Caco-2 (cell line): ENCODE results near the gene C17orf113. TPM values are rescaled to one million over a fixed set of nuclear protein-coding genes. Genes with fewer than 3 reads are reported as not detected.

ENCODE experiments used
- BruUV-seq: library from RNA; stranded (reverse); fragments of 400-500 nt; replicated peaks from 2 replicates; lab custom pipeline; 2021; lab: Mats Ljungman, UMichigan
- CTCF ChIA-PET: fragments of 300-600 bp; sonication (Branson Sonifier 250); formaldehyde crosslinking; loops from one replicate; lab custom pipeline; 2022; ENCODE audit warnings: antibody characterized with exemption; lab: Charles Lee
- POLR2A ChIA-PET: fragments of 300-600 bp; sonication (Branson Sonifier 250); formaldehyde crosslinking; loops from one replicate; lab custom pipeline; 2022; ENCODE audit warnings: antibody characterized with exemption; lab: Charles Lee
- DNase-seq, 2 experiments: peaks; one replicate each; pipeline versions ENCODE4 v3.0.0 to v3.0.0-alpha.2; 2020 to 2022
- H3K27me3 ChIP-seq: replicated peaks from 2 replicates; pipeline ENCODE4 v1.6.0; 2011; ENCODE audit warnings: low read length; ENCODE audit not compliant: control insufficient read depth, insufficient read depth
- H3K36me3 ChIP-seq: 2 replicates; pipeline ENCODE4 v1.5.1; 2011; ENCODE audit warnings: low read length; ENCODE audit not compliant: control insufficient read depth, insufficient read depth
- H3K4me1 ChIP-seq: fragments of 250-450 bp; sonication (Bioruptor Pico); 2 replicates; pipeline ENCODE4 v1.5.1; 2020; ENCODE audit warnings: mild to moderate bottlenecking
- H3K4me3 ChIP-seq: 2 replicates; pipeline ENCODE4 v1.5.1; 2011; ENCODE audit warnings: low read depth, mild to moderate bottlenecking, control low read depth, low read length
- H3K9me3 ChIP-seq: fragments of 250-450 bp; sonication (Bioruptor Pico); 2 replicates; pipeline ENCODE4 v1.5.1; 2020; ENCODE audit warnings: mild to moderate bottlenecking, moderate library complexity
- H3K27ac Mint-ChIP-seq: one replicate; pipeline ENCODE4 v1.8.0; 2022; ENCODE audit warnings: mixed read lengths; ENCODE audit not compliant: unreplicated experiment
- H3K27me3 Mint-ChIP-seq: one replicate; pipeline ENCODE4 v1.8.0; 2022; ENCODE audit warnings: mixed read lengths; ENCODE audit not compliant: insufficient read depth, unreplicated experiment
- H3K36me3 Mint-ChIP-seq: one replicate; pipeline ENCODE4 v1.8.0; 2022; ENCODE audit warnings: mild to moderate bottlenecking, mixed read lengths; ENCODE audit not compliant: insufficient read depth, unreplicated experiment
- H3K4me1 Mint-ChIP-seq: one replicate; pipeline ENCODE4 v1.8.0; 2022; ENCODE audit warnings: low read depth, mixed read lengths; ENCODE audit not compliant: unreplicated experiment
- H3K4me3 Mint-ChIP-seq: one replicate; pipeline ENCODE4 v1.8.0; 2022; ENCODE audit warnings: mild to moderate bottlenecking, moderate library complexity, mixed read lengths; ENCODE audit not compliant: unreplicated experiment
- H3K9me3 Mint-ChIP-seq: one replicate; pipeline ENCODE4 v1.8.0; 2022; ENCODE audit warnings: mixed read lengths; ENCODE audit not compliant: unreplicated experiment
- CTCF ChIP-seq, 2 experiments: fragments of 200-600 bp in 1 of 2; IDR thresholded peaks; 1 replicate in 1 of 2; 2 replicates in 1 of 2; pipeline versions ENCODE4 v1.5.1 to v1.8.0; 2011 to 2022; ENCODE audit warnings: antibody characterized with exemption in 1 of 2, control low read depth in 1 of 2, inconsistent platforms in 1 of 2, low read depth in 1 of 2, low read length in 1 of 2, mild to moderate bottlenecking in 1 of 2, moderate library complexity in 1 of 2; ENCODE audit not compliant: insufficient read depth in 1 of 2, severe bottlenecking in 1 of 2, unreplicated experiment in 1 of 2
- intact Hi-C: fragments of 100-400 bp; cut with micrococcal nuclease; formaldehyde crosslinking; loops from one replicate; pipeline ENCODE4 v1.10.0; 2022; ENCODE audit not compliant: unreplicated experiment
- total RNA-seq: library from RNA; stranded (reverse); gene quantifications from 2 replicates; pipeline ENCODE4 v1.2.3, GENCODE V29; 2022

The C17orf113 gene
- total RNA-seq, 1 experiment from 2014 or later = 4.7 TPM

- Histone ChIP-seq H3K4me3 (no peak overlapping the region), H3K4me1 (peaks cover 14% of the 10 kb centered on the region), H3K36me3 (peaks cover 5% of the 10 kb centered on the region), H3K27me3 (no peaks in the 10 kb centered on the region), H3K9me3 (no peaks in the 10 kb centered on the region)
- intact Hi-C loops = no loop called here
- BruUV-seq = no TSS peak
- ChIA-PET POLR2A (no interaction called here), CTCF (no interaction called here)
- peaks cover 9% of the 10 kb centered on the region for H3K4me1 Mint-ChIP-seq
- H3K4me3 Mint-ChIP-seq = no peak overlapping the region
- TF ChIP-seq CTCF (IDR thresholded peaks at IDR 0.05; ENCODE audit: insufficient read depth in 1 of 2, low read depth in 1 of 2, low read length in 1 of 2, severe bottlenecking in 1 of 2, unreplicated experiment in 1 of 2) = no peak
- H3K27me3 Mint-ChIP-seq = no peaks in the 10 kb centered on the region
- H3K9me3 Mint-ChIP-seq = no peaks in the 10 kb centered on the region
- peaks cover 99% of the 10 kb centered on the region for H3K36me3 Mint-ChIP-seq
- no peak for DNase-seq
- H3K27ac Mint-ChIP-seq = no peak overlapping the region
Measured at GRCh38 chr17:41996855-41997164, 53.6 kb downstream of the C17orf113 start.

- no peak for DNase-seq
- ChIA-PET CTCF (no interaction called here), POLR2A (no interaction called here)
- Mint-ChIP-seq H3K9me3 (no peaks in the 10 kb centered on the region), H3K27ac (no peak overlapping the region), H3K27me3 (no peaks in the 10 kb centered on the region), H3K4me3 (no peak overlapping the region), H3K36me3 (peaks cover 100% of the 10 kb centered on the region), H3K4me1 (peaks cover 21% of the 10 kb centered on the region)
- H3K4me1 ChIP-seq = peaks cover 31% of the 10 kb centered on the region
- no peak overlapping the region for H3K4me3 ChIP-seq
- no peak for TF ChIP-seq CTCF (IDR thresholded peaks at IDR 0.05; ENCODE audit: insufficient read depth in 1 of 2, low read depth in 1 of 2, low read length in 1 of 2, severe bottlenecking in 1 of 2, unreplicated experiment in 1 of 2)
- H3K9me3 ChIP-seq = no peaks in the 10 kb centered on the region
- BruUV-seq = no TSS peak
- no peaks in the 10 kb centered on the region for H3K27me3 ChIP-seq
- intact Hi-C loops = no loop called here
- peaks cover 8% of the 10 kb centered on the region for H3K36me3 ChIP-seq
Measured at GRCh38 chr17:41992576-41992975, 57.8 kb downstream of the C17orf113 start.

- H3K9me3 Mint-ChIP-seq = no peaks in the 10 kb centered on the region
- CTCF ChIA-PET = interaction anchor here (0.7 to 1.0 kb wide), 2 partner anchors 20 to 30 kb away, joined by 3 read pairs; partner anchors contain the start of gene NKIRAS2
- peak in 1 of 2 experiments; percentile 52 for DNase-seq
- peak overlapping the region; percentile 3 for H3K27ac Mint-ChIP-seq
- H3K4me1 ChIP-seq = peaks cover 31% of the 10 kb centered on the region
- peak overlapping the region; percentile 32 for H3K4me3 Mint-ChIP-seq
- peaks cover 28% of the 10 kb centered on the region for H3K4me1 Mint-ChIP-seq
- no peak overlapping the region for H3K4me3 ChIP-seq
- intact Hi-C loops = no loop called here
- TF ChIP-seq CTCF (IDR thresholded peaks at IDR 0.05; ENCODE audit: insufficient read depth in 1 of 2, low read depth in 1 of 2, low read length in 1 of 2, severe bottlenecking in 1 of 2, unreplicated experiment in 1 of 2) = no peak
- no peaks in the 10 kb centered on the region for H3K9me3 ChIP-seq
- peaks cover 100% of the 10 kb centered on the region for H3K36me3 Mint-ChIP-seq
- POLR2A ChIA-PET = no interaction called here
- H3K27me3 Mint-ChIP-seq = no peaks in the 10 kb centered on the region
- no peaks in the 10 kb centered on the region for H3K27me3 ChIP-seq
- no TSS peak for BruUV-seq
- peaks cover 11% of the 10 kb centered on the region for H3K36me3 ChIP-seq
Measured at GRCh38 chr17:41989702-41990419, 60.5 kb downstream of the C17orf113 start.
